Smooth muscle cell (in vitro differentiated cells): ENCODE data around the gene KCNAB2. TPM values are rescaled to one million over a fixed set of nuclear protein-coding genes. Genes with fewer than 3 reads are reported as not detected.

Experiments used
- DNase-seq: peaks from one replicate; lab custom pipeline; 2025; ENCODE audit not compliant: unreplicated experiment; lab: John Stamatoyannopoulos, UW
- H2AFZ ChIP-seq: fragments of 200-600 bp; sonication (generic); 2 replicates; pipeline ENCODE4 v1.6.0; 2016; ENCODE audit warnings: antibody characterized with exemption, low read depth, mild to moderate bottlenecking
- H3F3A ChIP-seq: fragments of 200-600 bp; sonication (generic); 2 replicates; pipeline ENCODE4 v1.6.0; 2017; ENCODE audit warnings: antibody characterized with exemption, low read depth
- H3K27ac ChIP-seq: fragments of 200-600 bp; sonication (generic); 2 replicates; pipeline ENCODE4 v1.5.1; 2016; ENCODE audit warnings: low read depth, mild to moderate bottlenecking
- H3K27me3 ChIP-seq: fragments of 200-600 bp; sonication (generic); 2 replicates; pipeline ENCODE4 v1.6.1; 2016; ENCODE audit warnings: low read depth, mild to moderate bottlenecking
- H3K36me3 ChIP-seq: fragments of 200-600 bp; sonication (generic); 2 replicates; pipeline ENCODE4 v1.5.1; 2016; ENCODE audit warnings: low read depth
- H3K4me1 ChIP-seq: fragments of 200-600 bp; sonication (generic); 2 replicates; pipeline ENCODE4 v1.5.1; 2016; ENCODE audit warnings: low read depth
- H3K4me2 ChIP-seq: fragments of 200-600 bp; sonication (generic); 2 replicates; pipeline ENCODE4 v1.6.0; 2016; ENCODE audit warnings: mild to moderate bottlenecking
- H3K4me3 ChIP-seq: fragments of 200-600 bp; sonication (generic); 2 replicates; pipeline ENCODE4 v1.5.1; 2016; ENCODE audit warnings: mild to moderate bottlenecking
- H3K79me2 ChIP-seq: fragments of 200-600 bp; sonication (generic); 2 replicates; pipeline ENCODE4 v1.6.0; 2016; ENCODE audit warnings: low read depth, mild to moderate bottlenecking
- H3K9ac ChIP-seq: fragments of 200-600 bp; sonication (generic); 2 replicates; pipeline ENCODE4 v1.6.0; 2016; ENCODE audit warnings: low read depth
- H3K9me3 ChIP-seq: fragments of 200-600 bp; sonication (generic); replicated peaks from 2 replicates; pipeline ENCODE4 v1.5.1; 2016; ENCODE audit warnings: low read depth
- H4K20me1 ChIP-seq: fragments of 200-600 bp; sonication (generic); 2 replicates; pipeline ENCODE4 v1.6.0; 2016; ENCODE audit warnings: low read depth
- CTCF ChIP-seq: fragments of 200-600 bp; sonication (generic); IDR thresholded peaks from 2 replicates; pipeline ENCODE4 v1.5.1; 2017; ENCODE audit warnings: borderline replicate concordance, mild to moderate bottlenecking, antibody characterized with exemption; ENCODE audit not compliant: insufficient read depth, poor library complexity, severe bottlenecking
- WGBS: methylation state at CpG from one replicate; pipeline ENCODE4 v1.1.7; 2016; ENCODE audit warnings: low lambda C conversion rate; 5-methylcytosine and 5-hydroxymethylcytosine counted together
- polyA plus RNA-seq: library from polyadenylated mRNA; unstranded; fragments of >200 nt; fragmentation: Nextera tagmentation; extraction: Ambion mirVana; gene quantifications from 2 replicates; pipeline ENCODE4 v1.2.1, GENCODE V29; 2016
- total RNA-seq: library from RNA; depleted of rRNA; stranded (reverse); fragments of >200 nt; gene quantifications from 2 replicates; pipeline ENCODE4 v1.2.3, GENCODE V29; 2014

The KCNAB2 gene
- total and polyA plus RNA-seq, 2 experiments from 2014 or later = 3.6 to 3.9 TPM

GRCh38 chr1:6048179-6048867 lies 2.6 kb downstream of the KCNAB2 start:
- no peak overlapping the region for H2AFZ ChIP-seq
- no peak for TF ChIP-seq CTCF

GRCh38 chr1:6049419-6049818 lies 3.7 kb downstream of the KCNAB2 start:
- Histone ChIP-seq H3F3A (no peaks in the 10 kb centered on the region), H2AFZ (no peak overlapping the region), H3K9me3 (no peaks in the 10 kb centered on the region), H3K36me3 (no peaks in the 10 kb centered on the region), H3K27ac (no peak overlapping the region), H3K4me1 (peaks cover 6% of the 10 kb centered on the region), H3K4me2 (no peak overlapping the region), H3K27me3 (peaks cover 3% of the 10 kb centered on the region), H3K79me2 (no peaks in the 10 kb centered on the region), H3K9ac (no peak overlapping the region), H4K20me1 (peaks cover 4% of the 10 kb centered on the region), H3K4me3 (no peak overlapping the region)
- DNase-seq = no peak
- 68% methylated on average over 4 of the region's 6 CpGs for WGBS
- no peak for TF ChIP-seq CTCF

More at GRCh38 chr1:6048179-6048867, 2.6 kb downstream of the KCNAB2 start:
- DNase-seq = no peak
- Histone ChIP-seq H3K4me3 (no peak overlapping the region), H3K9me3 (no peaks in the 10 kb centered on the region), H3K36me3 (no peaks in the 10 kb centered on the region), H4K20me1 (peaks cover 4% of the 10 kb centered on the region), H3F3A (no peaks in the 10 kb centered on the region), H3K4me2 (no peak overlapping the region), H3K4me1 (peaks cover 5% of the 10 kb centered on the region), H3K79me2 (no peaks in the 10 kb centered on the region), H3K9ac (no peak overlapping the region), H3K27ac (no peak overlapping the region), H3K27me3 (peaks cover 3% of the 10 kb centered on the region)
- WGBS = 84% methylated on average over 14 of the region's 14 CpGs

GRCh38 chr1:6051423-6051822 lies 5.7 kb downstream of the KCNAB2 start:
- H3K9ac ChIP-seq = no peak overlapping the region
- TF ChIP-seq CTCF = no peak
- H2AFZ ChIP-seq = no peak overlapping the region
- WGBS = 93% methylated on average over 23 of the region's 23 CpGs
- H3K27me3 ChIP-seq = peaks cover 9% of the 10 kb centered on the region
- no peaks in the 10 kb centered on the region for H3K9me3 ChIP-seq
- H3K27ac ChIP-seq = no peak overlapping the region
- H4K20me1 ChIP-seq = peaks cover 4% of the 10 kb centered on the region
- no peak overlapping the region for H3K4me2 ChIP-seq
- no peak for DNase-seq
- no peaks in the 10 kb centered on the region for H3F3A ChIP-seq
- no peaks in the 10 kb centered on the region for H3K79me2 ChIP-seq
- no peak overlapping the region for H3K4me3 ChIP-seq
- no peaks in the 10 kb centered on the region for H3K36me3 ChIP-seq
- H3K4me1 ChIP-seq = peaks cover 6% of the 10 kb centered on the region

GRCh38 chr1:6052543-6053205 lies 7.0 kb downstream of the KCNAB2 start:
- Histone ChIP-seq H3K36me3 (no peaks in the 10 kb centered on the region), H3K27me3 (peaks cover 9% of the 10 kb centered on the region), H3K9me3 (no peaks in the 10 kb centered on the region), H3K27ac (no peak overlapping the region), H3F3A (no peaks in the 10 kb centered on the region), H3K4me1 (peaks cover 6% of the 10 kb centered on the region), H2AFZ (no peak overlapping the region), H3K79me2 (no peaks in the 10 kb centered on the region), H3K4me2 (no peak overlapping the region), H3K9ac (no peak overlapping the region), H4K20me1 (peaks cover 4% of the 10 kb centered on the region), H3K4me3 (no peak overlapping the region)
- 5% methylated on average over 16 of the region's 16 CpGs for WGBS
- DNase-seq = peak; percentile 26
- TF ChIP-seq CTCF = peak; percentile 56
